Suprapubic skin (tissue), 3 donors: ENCODE data around the gene STOX1.

Experiments used
- CTCF ChIP-seq, 2 donors: fragments of 200-600 bp in 1 of 2; fragments of 450-650 bp in 1 of 2; sonication (generic) in 1 of 2; IDR thresholded peaks; one replicate each; pipeline ENCODE4 v1.5.1; 2016 to 2019; ENCODE audit warnings: antibody characterized with exemption in 2 of 2, mild to moderate bottlenecking in 1 of 2, moderate library complexity in 1 of 2
- POLR2A ChIP-seq, 2 donors: fragments of 450-650 bp; IDR thresholded peaks; one replicate each; pipeline ENCODE4 v1.6.1; 2017; ENCODE audit warnings: antibody characterized with exemption in 2 of 2, mild to moderate bottlenecking in 2 of 2, moderate library complexity in 2 of 2

- peak; percentile 29 to 41 for TF ChIP-seq CTCF (IDR thresholded peaks at IDR 0.05)
- no peak for TF ChIP-seq POLR2A (IDR thresholded peaks at IDR 0.05)
These were observed 70.0 kb downstream of the STOX1 start for GRCh38 chr10:68897336-68897741.
